IPS DF 4.7 (cell line): ENCODE data around the gene SUSD6.
"Not testable (repeated sequence)": the region's sequence is repeated elsewhere in the genome, so short reads cannot be mapped to it uniquely, and the experiment has no call there.

ENCODE experiments used
- DNase-seq: peaks from one replicate; pipeline ENCODE4 v3.0.0-alpha.2; 2013; ENCODE audit warnings: low spot score; ENCODE audit errors: extremely low read depth

Gene SUSD6

GRCh38 chr14:69591317-69591716, 20.1 kb upstream of the SUSD6 start:
- DNase-seq: no peak

GRCh38 chr14:69593018-69593677, 18.2 kb upstream of the SUSD6 start:
- DNase-seq: no peak

DNA sequence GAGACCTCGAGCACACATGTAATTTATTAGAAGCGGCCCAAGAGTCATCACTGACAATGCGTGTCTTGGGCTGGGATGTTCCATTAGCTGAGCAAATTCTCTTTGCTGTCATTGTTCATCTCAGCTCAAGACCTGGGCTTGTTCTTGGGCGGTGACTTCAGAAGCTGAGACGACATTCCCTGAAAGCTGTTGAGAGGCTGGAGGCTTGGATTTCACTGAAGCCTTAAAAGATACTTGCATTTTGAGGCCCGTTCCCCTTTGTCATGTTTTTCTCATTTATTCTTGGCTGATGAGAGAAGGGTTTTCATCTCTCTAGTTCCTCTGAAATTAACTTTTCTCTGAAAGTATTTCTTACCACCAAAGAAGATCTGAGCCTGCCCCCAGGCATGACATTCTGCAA, 16.6 kb upstream of the SUSD6 start:
- no peak for DNase-seq

DNA sequence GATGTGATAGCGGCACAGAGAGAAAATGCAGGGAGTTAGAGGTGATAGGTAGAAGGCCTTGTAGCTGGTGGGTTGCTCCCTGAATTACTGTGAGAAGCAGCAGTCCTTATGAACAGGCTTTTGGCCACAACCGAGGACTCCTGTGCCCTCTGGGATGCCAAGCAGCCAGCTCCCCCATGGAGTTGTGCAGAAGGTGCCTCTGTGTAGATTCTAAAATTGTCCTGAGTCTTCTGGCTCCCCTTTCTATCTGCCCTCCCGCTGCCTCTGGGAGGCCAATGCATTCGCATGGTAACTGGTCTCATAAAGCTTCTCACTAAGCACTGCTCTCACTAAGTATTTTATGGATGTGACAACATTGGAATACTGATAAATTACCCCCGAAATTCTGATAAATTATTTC, 16.1 kb upstream of the SUSD6 start:
- no peak for DNase-seq

DNA sequence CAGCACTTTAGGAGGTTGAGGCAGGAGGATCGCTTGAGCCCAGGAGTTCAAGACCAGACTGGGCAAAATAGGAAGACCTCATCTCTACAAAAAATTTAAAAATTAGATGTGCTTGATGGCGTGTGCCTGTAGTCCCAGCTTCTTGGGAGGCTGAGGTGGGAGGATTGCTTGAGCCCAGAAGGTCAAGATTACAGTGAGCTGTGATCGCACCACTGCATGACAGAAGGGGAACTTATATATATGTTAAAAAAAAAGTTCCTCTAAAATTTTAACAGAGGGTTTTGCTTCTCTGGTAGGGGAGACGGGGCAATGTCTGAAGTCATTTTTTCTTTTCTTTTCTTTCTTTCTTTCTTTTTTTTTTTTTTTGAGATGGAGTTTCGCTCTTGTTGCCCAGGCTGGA, 12.0 kb upstream of the SUSD6 start:
- not testable (repeated sequence) for DNase-seq

DNA sequence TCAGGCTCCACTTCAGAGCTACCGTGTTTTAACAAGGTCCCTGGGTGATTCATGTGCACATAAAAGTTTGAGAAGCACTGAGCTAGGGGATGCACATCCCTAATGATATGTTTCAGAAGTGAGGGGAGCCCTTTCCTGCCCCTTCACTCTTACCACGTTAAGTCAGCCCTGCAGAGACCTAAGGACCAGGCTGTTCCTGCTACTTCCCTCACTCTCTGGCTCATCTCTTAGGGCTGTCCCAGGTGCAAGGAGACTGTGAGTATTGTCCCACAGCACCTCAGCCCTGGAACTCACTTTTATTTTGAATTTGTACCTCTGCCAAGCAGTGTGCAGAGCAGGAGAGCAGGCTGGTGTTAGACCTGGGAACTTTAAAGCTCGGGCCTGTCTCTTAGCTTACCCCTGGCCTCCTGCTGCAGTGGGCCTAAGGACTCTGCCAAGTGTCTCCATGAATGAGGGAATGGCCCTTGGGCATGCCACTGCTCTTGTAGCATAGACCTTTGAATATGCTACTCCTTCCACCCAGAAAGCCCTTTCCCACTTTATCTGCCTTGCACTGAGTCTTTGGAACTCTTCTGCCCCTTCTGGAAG, 11.0 kb upstream of the SUSD6 start:
- no peak for DNase-seq

GRCh38 chr14:69605738-69606137, 5.7 kb upstream of the SUSD6 start:
- DNase-seq: no peak

DNA sequence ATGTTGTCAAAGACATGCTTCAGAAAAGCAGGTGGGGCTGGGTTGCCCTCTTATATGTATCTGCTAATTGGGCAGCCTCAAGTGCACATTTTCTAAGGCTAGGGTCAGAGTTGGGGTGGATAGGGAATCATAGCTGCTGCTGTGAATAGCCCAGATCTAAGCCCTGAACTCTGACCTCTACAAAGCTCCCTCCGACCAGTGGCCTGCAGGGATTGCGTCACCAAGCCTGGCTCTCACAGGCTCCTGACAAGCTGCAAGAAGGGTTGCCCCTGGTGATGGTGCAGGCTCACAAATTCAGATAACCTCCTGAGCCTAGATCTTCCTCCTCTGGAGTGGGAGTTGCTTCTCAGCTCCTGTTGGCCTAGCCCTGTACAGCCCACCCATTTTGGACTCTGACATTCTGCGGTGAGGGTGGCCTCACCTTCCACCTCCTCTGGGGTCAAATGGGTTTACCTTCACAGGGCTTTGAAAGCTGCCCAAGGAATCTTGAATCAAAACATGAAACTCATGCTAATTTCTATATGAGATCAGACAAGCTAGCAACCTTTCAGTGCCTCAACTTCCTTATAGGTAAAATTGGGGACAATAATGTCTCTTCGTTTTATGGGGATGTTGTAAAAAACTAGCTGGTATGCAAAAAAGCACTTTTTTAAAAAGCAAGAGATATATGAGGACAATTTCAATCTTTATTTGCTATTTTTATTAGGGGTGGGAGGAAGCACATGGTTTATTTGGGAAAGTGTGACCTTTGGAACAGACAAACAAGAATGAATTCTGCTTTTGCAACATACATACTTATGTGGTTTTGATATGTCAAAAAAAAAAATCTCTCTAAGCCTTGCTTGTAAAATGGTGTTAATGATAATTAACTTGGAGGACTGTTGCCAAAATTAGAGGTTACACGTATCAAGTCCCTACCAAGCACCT, 4.9 kb upstream of the SUSD6 start:
- no peak for DNase-seq

DNA sequence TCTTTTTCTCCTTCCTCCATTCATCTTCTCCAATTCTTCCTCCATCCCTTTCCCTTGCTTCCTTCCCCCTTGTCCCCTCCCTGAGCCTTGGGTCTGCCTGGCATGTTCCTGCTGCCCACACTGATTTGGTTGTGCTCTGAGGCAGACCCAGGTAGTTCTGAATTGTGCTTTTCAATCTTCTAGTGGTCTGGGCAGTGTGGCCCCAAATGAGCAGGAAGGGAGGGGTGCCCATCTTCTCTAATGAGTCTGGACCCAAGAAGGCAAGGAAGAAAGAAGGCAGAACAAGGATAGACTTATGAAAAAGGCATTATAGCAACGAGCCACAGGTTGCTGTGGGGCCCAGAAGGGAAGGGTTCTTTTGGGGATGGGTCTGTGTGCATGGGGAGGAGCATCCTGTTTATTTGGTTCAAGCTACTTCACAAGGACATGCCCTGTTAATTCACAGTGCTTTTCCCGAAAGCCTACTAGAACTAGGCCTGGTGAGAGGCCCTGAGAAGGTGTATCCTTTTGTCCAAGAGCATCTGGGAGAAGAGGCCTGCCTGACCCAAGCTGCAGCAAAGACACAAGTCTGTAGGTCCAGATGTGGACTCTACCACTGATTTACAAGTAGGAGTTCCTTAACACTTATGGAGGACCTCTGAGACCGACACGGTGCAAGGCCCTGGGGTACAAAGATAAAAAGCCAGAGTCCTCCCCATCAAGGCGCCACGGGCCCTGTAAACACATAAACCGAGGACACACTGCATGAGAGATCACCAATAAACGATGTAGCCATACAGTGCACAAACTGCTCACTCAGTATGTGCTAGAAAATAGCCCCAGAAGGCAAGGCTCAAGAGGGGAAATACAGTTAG, 1.1 kb upstream of the SUSD6 start:
- DNase-seq: no peak

DNA sequence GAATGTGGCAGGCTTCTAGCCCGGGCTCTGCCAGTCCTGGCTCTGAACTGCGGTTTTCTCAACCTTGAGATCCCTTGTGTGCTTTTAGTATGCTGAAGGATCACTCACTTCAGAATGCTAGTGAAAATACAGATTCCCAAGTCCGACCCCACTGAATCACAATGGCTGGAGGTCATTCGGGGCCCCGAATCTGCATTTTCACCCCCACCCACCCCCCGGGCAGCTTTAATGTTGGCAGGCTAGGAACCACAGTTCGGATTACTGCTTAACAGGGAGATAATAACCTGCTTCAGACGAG, 573 bp upstream of the SUSD6 start:
- DNase-seq: no peak

DNA sequence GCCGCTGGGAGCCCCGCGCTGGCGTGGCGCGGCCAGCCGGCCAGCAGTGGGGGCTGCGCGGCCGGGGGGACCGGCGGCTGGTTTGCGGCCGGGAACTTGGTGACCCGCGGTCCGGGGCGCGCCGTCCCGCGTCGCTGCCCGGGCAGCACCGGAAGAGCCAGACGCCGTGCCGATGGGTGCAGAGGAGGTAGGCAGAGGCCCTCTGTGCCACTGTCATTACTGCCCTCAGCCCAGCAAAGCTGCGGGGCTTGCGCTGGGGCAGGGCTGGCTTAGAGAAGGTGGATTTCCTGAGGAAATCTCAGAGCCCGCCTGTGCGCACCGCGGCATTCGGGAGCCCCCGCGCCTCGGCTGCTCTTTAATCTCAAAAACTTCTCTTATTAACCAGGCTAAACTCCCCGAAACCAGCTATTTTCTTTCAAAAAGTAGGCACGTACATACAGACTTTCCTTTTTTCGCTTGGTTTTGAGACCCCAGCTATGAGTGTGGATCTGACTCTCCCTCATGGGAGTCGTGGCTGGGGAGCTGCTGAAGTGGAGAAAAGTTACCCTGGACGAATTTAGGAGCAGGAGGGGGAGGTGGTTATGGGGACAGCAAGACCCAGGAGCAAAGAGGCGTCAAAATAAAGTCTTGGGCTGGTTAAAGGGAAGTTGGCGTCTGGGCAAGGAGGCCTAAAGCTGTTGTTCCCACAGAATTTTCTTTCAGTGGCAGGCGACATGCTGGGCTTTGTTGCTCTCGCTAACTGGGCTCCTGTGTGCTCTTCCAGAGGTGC, 802 bp downstream of the SUSD6 start:
- no peak for DNase-seq

DNA sequence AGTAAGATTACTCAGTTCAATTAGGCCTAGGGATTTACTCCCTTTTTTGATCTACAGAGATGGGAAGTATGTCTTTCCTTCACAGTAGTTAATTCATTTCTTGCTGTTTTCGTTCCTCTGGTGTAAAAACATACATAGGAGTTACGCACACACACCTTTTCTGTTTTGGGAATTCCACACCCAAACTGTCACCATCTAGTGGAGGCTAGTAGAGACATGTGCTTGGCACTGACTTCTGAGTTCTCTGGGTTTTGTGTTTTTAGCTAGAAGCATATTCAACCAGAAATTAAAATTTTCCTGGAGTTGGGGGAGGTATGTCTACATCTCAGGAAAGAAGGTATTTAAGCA, 1.4 kb downstream of the SUSD6 start:
- DNase-seq: no peak

GRCh38 chr14:69613312-69614073, 2.1 kb downstream of the SUSD6 start:
- DNase-seq: no peak

- no peak for DNase-seq
These were observed 3.2 kb downstream of the SUSD6 start for GRCh38 chr14:69614592-69614991.

DNA sequence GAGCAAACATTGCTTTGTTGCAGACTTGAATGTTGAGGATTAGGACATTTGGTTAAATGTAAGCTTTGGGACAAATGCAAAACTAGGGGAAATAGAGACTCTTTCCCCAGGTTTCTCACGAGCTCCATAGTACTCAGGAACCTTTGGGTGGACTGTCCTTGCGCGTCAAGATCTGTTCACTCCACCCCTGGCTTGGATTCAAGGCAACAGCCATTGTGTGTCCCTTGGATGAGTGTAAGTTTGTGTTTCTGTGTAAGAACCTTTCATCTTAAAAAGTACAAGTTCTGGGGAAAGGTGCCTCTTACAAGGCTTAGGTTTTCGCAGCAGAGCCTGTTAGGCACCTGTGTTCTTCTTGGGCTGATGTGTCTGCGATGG, 3.7 kb downstream of the SUSD6 start:
- DNase-seq: no peak

DNA sequence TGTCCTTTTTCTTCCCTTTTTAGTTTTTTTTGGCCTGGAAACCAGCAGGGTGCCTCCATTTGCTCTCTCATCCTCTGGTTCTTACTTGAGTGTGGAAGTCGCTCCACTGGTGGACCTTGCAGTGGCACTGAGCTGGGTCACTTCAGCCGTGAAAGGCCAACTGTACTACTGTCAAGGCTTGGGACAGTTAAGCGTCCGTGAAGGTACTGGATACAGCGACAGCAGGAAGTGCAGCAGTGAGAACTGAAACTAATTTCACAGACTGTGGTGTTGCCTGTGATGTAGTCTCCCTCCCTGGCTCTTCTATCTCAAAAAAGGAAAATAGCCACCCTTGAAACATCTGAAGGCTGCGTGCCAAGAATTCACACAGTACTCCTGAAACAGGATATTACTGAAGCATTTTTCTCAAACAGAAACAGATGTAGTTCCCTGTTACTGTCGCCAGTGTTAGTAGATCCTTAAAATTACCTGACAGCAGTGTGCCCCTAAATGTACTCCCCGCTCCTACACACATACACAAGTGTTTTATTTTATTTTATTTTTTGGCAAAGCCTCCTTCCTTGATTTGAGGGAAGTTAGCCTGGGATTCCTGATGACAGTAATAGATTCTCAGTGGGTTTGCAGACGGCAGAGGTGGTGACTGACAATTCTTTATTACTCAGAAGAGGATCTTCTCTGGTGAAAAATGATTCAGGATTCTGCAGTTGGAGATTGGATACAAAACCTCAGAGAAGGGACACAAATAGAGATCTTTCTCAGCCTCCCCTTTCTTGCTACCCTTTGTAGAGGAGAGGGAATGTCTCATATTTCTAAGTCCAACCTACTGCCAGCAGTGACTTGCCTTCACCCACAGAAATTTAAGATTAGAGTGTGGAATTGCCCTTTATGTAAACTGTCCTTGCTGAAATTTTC, 4.4 kb downstream of the SUSD6 start:
- DNase-seq: no peak

GRCh38 chr14:69616408-69616773, 5.0 kb downstream of the SUSD6 start:
- DNase-seq: no peak

DNA sequence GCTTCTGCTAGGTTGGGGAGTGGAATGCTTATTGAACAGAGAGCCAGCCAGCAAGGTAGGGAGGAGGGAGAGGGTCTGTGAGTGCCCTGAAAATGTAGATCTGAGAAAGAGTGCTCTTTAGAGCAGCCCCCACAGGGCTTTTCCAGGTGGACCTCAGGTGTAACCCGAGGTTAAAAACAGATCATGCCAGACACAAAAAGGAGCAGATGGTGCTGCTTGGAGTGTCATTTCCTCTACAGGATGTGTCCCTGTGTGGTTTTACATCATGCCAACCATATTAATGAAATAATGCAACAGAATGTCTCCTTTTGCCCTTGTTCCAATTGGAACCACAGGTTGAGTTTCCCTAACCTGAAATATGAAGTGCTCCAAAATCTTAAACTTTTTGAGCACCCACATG, 6.4 kb downstream of the SUSD6 start:
- DNase-seq: no peak

DNA sequence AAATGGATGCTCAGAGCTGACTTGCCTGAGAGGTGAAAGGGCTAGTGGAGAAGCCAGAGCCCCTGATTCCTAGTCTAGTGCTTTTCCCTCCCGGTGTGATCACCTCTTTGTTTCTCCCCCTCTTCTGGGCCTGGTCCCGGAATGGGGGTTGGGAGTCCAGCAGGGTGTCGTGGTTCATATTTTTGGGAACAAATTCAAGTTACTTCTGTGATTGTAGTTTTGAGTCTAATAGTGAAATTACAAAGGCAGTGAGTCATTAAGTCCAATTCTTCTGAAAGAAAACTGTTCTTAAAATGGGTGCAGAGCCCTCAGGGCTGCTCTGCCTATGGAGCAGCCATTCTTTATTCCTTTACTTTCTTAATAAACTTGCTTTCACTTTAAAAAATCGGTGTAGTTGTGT, 7.6 kb downstream of the SUSD6 start:
- no peak for DNase-seq
